ENCODE results near the gene FARS2.

The FARS2 gene

GRCh38 chr6:5529733-5530132 lies 268.4 kb downstream of the FARS2 start:
- no peak for TF ChIP-seq POLR2A (IDR thresholded peaks at IDR 0.05; ENCODE audit: low read depth, low read length)
- DNase-seq (ENCODE audit: insufficient read length, low spot score) = no peak
- FAIRE-seq = no peak

GRCh38 chr6:5531161-5531560 lies 269.8 kb downstream of the FARS2 start:
- no peak for TF ChIP-seq POLR2A (IDR thresholded peaks at IDR 0.05; ENCODE audit: low read depth, low read length)
- no peak for DNase-seq (ENCODE audit: insufficient read length, low spot score)
- FAIRE-seq = no peak

DNA sequence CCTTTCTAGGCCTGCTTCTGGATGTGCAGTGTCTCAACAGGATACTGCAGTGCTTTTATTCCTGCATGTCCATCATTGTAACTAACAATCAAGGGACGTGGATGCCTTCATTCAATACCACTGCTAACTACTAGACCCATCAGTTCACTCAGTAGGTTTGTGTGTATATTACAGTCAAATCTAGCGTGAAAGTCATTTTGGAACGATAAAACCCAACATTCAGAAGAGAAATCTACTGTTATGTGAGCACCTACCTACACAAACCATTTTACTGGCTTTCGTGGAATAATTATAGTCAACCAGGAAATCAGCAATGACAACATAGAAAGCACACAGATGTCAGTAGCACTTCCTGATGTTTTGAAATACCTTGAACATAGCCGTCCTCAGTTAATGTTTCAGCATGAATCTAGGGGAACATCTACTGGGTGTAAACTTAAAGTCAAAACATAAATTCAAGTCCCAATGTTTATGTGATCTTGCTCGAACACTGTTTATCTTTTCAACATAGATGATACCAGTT lies 270.6 kb downstream of the FARS2 start:
- no peak for TF ChIP-seq POLR2A (IDR thresholded peaks at IDR 0.05; ENCODE audit: low read depth, low read length)
- DNase-seq (ENCODE audit: insufficient read length, low spot score) = no peak
- FAIRE-seq = peak; percentile 33

DNA sequence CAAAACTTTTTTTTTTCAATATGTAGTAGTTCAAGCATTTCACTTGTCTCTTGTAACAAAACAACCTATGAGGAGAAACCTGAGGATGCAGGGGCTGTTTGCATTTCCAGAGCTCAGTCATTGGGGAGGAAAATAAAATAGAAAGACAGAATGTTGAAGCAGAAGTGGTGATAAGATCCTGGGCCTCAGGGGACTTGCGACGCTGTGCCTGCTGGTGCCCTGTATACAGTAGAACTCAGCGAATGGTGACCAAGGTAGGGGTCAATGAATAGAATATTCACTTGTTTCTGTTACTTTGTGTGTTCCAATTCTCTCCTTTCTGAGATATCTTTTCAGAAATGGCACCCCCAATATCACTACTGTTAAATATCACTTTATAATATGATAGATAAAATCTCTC lies 271.6 kb downstream of the FARS2 start:
- no peak for FAIRE-seq
- no peak for DNase-seq (ENCODE audit: insufficient read length, low spot score)
- TF ChIP-seq POLR2A (IDR thresholded peaks at IDR 0.05; ENCODE audit: low read depth, low read length) = no peak

DNA sequence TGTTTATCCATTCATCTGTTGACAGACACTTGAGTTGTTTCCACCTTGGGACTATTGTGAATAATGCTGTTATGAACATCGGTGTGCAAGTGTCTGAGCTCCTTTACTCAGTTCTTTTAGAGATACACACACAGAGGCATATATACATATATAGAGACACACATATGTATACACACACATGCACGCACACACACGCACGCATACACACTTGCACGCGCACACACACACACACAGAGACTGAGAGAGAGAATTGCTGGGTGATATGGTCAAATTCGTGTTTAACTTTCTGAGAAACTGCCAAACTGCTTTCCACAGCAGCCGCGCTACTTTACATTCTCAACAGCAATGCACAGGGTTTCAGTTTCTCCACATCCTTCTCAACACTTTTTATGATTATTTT lies 273.3 kb downstream of the FARS2 start:
- FAIRE-seq = peak; percentile 69
- DNase-seq (ENCODE audit: insufficient read length, low spot score) = no peak
- no peak for TF ChIP-seq POLR2A (IDR thresholded peaks at IDR 0.05; ENCODE audit: low read depth, low read length)

DNA sequence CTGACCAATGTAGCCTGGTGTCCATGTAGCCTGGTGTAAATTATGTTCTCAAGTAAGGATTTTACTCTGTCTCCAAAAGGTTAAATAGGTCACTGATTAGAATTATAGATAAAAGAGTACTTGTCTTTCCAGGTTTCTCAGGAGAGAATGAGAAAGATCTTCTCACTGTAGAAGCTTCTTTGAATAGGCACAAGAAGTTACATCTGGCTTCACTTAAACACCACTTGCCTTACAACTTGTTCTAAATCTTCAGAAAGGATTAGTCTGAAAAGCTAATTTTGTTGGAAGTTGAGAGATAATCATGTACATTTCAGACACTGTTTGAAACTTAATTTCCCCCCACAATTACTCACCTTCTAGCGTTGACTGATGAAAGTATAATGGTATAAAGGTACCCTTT lies 275.3 kb downstream of the FARS2 start:
- DNase-seq (ENCODE audit: insufficient read length, low spot score) (no peak), FAIRE-seq (no peak)
- no peak for TF ChIP-seq POLR2A (IDR thresholded peaks at IDR 0.05; ENCODE audit: low read depth, low read length)

GRCh38 chr6:5537132-5537531 lies 275.8 kb downstream of the FARS2 start:
- FAIRE-seq = no peak
- no peak for TF ChIP-seq POLR2A (IDR thresholded peaks at IDR 0.05; ENCODE audit: low read depth, low read length)
- no peak for DNase-seq (ENCODE audit: insufficient read length, low spot score)

- DNase-seq (ENCODE audit: insufficient read length, low spot score) (no peak), FAIRE-seq (no peak)
- no peak for TF ChIP-seq POLR2A (IDR thresholded peaks at IDR 0.05; ENCODE audit: low read depth, low read length)
These were observed 276.7 kb downstream of the FARS2 start for GRCh38 chr6:5537967-5538366.

- no peak for DNase-seq (ENCODE audit: insufficient read length, low spot score)
- FAIRE-seq = no peak
- TF ChIP-seq POLR2A (IDR thresholded peaks at IDR 0.05; ENCODE audit: low read depth, low read length) = no peak
These were observed 279.1 kb downstream of the FARS2 start for GRCh38 chr6:5540370-5540769.

DNA sequence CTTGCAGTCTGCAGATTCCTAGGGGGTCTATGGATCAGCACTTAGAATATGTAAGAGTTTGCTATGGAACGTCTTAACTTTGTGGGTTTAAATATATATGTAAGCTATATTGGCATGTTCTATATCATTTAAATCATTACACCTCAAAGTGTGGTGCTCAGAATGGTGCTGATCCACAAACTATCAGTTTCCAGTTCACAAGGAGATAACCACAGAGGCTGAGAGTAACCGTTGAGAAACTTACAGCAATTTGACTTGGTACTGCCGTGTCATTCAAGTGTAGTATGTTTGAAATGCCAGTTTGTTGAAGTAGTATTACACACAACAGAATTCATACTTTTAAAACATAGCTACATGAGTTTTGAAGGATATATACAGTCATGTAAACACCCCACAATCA lies 279.7 kb downstream of the FARS2 start:
- no peak for FAIRE-seq
- TF ChIP-seq POLR2A (IDR thresholded peaks at IDR 0.05; ENCODE audit: low read depth, low read length) = no peak
- no peak for DNase-seq (ENCODE audit: insufficient read length, low spot score)

DNA sequence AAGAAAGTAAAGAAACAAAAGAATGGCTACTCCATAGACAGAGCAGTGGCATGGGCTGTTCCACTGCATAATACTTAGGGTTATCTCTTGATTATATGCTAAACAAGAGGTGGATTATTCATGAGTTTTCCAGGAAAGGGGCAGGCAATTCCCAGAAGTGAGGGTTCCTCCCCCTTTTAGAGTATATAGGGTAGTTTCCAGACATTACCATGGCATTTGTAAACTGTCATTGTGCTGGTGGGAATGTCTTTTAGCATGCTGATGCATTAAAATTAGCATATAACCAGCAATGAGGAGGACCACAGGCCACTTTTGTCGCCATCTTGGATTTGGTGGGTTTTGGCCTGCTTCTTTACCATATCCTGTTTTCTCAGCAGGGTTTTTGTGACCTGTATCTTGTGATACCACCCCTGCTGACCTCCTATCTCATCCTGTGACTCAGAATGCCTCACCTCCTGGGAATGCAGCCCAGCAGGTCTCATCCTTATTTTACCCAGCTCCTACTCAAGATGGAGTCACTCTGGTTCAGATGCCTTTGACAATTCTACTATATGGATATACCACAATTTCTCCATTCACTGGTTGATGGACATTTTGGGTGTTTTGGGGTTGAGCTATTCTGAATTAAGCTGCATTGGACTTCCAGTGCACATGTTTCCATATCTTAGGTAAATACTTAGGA lies 280.6 kb downstream of the FARS2 start:
- TF ChIP-seq POLR2A (IDR thresholded peaks at IDR 0.05; ENCODE audit: low read depth, low read length) = no peak
- peak; percentile 23 for FAIRE-seq
- no peak for DNase-seq (ENCODE audit: insufficient read length, low spot score)

DNA sequence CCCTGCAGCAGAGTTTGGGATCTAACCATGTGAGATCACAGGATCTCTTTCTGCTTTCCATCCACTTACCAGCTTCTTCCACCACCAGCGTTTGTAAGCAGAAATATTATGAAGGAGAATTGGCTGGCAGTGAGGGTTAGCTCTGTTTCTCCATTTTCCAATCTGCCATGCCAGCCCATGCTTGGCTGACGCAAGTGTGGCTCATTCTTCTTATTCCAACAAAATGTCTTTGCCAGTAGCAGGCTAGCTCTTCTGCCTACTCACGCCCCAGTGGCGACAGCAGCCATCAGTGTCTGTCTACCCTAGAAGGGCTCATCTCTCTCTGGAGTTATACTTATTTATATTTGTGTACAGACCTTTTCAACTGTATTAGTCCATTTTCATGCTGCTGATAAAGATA lies 286.2 kb downstream of the FARS2 start:
- no peak for FAIRE-seq
- no peak for DNase-seq (ENCODE audit: insufficient read length, low spot score)
- no peak for TF ChIP-seq POLR2A (IDR thresholded peaks at IDR 0.05; ENCODE audit: low read depth, low read length)

DNA sequence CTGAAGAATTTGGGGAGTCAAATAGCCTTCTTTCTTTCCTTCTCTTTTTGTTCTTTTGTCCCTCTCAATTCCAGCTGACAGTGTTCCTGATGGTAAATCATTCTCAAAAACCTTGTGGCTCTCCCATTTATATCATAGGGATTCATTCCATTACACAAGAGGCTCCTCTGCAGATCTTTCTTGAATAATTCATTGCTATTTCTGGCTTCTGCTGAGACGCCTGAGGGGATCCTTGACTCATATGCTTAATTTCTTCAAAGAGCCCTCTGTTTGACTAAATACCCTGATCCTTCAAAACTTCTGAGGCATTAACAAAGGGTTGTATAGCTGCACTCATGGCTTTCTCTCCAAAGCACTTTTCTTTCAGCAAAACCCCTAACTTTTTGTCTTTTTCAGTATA lies 289.3 kb downstream of the FARS2 start:
- no peak for TF ChIP-seq POLR2A (IDR thresholded peaks at IDR 0.05; ENCODE audit: low read depth, low read length)
- no peak for FAIRE-seq
- DNase-seq (ENCODE audit: insufficient read length, low spot score) = no peak

- DNase-seq (ENCODE audit: insufficient read length, low spot score) (no peak), FAIRE-seq (no peak)
- TF ChIP-seq POLR2A (IDR thresholded peaks at IDR 0.05; ENCODE audit: low read depth, low read length) = no peak
These were observed 290.9 kb downstream of the FARS2 start for GRCh38 chr6:5552243-5552642.

GRCh38 chr6:5553767-5554166 lies 292.5 kb downstream of the FARS2 start:
- FAIRE-seq = no peak
- no peak for TF ChIP-seq POLR2A (IDR thresholded peaks at IDR 0.05; ENCODE audit: low read depth, low read length)
- no peak for DNase-seq (ENCODE audit: insufficient read length, low spot score)
